HG03045 (cell line): ENCODE data around the gene ATP9A.
"Not testable (repeated sequence)": the region's sequence is repeated elsewhere in the genome, so short reads cannot be mapped to it uniquely, and the experiment has no call there.

Experiments
- ATAC-seq: cut with Tn5 transposase; IDR thresholded peaks from one replicate; pipeline ENCODE4 v1.9.1; 2021; ENCODE audit warnings: mild to moderate bottlenecking, moderate library complexity; ENCODE audit not compliant: unreplicated experiment

The ATP9A gene, protein sequence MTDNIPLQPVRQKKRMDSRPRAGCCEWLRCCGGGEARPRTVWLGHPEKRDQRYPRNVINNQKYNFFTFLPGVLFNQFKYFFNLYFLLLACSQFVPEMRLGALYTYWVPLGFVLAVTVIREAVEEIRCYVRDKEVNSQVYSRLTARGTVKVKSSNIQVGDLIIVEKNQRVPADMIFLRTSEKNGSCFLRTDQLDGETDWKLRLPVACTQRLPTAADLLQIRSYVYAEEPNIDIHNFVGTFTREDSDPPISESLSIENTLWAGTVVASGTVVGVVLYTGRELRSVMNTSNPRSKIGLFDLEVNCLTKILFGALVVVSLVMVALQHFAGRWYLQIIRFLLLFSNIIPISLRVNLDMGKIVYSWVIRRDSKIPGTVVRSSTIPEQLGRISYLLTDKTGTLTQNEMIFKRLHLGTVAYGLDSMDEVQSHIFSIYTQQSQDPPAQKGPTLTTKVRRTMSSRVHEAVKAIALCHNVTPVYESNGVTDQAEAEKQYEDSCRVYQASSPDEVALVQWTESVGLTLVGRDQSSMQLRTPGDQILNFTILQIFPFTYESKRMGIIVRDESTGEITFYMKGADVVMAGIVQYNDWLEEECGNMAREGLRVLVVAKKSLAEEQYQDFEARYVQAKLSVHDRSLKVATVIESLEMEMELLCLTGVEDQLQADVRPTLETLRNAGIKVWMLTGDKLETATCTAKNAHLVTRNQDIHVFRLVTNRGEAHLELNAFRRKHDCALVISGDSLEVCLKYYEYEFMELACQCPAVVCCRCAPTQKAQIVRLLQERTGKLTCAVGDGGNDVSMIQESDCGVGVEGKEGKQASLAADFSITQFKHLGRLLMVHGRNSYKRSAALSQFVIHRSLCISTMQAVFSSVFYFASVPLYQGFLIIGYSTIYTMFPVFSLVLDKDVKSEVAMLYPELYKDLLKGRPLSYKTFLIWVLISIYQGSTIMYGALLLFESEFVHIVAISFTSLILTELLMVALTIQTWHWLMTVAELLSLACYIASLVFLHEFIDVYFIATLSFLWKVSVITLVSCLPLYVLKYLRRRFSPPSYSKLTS

GRCh38 chr20:51767867-51768758 lies at the start of gene ATP9A:
Gene ATP9A (minus strand): TSS chr20:51768390. CDS start chr20:51768369, 21 bp downstream.
- no peak for ATAC-seq

DNA sequence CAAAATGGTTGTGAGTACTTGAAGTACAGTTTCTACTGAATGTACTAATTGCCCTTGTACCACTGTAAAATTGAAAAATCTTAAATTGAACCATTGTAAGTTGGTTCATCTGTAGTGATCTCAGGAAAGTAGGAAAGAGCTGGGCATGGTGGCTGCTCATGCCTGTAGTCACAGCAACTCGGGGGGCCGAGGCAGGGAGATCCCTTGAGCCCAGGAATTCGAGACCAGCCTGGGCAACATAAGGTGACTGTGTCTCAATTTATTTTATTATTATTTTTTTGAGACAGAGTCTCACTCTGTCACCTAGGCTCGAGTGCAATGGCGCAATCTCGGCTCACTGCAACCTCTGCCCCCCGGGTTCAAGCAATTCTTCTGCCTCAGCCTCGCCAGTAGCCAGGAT lies 48.7 kb upstream of the ATP9A start:
- ATAC-seq = not testable (repeated sequence)

DNA sequence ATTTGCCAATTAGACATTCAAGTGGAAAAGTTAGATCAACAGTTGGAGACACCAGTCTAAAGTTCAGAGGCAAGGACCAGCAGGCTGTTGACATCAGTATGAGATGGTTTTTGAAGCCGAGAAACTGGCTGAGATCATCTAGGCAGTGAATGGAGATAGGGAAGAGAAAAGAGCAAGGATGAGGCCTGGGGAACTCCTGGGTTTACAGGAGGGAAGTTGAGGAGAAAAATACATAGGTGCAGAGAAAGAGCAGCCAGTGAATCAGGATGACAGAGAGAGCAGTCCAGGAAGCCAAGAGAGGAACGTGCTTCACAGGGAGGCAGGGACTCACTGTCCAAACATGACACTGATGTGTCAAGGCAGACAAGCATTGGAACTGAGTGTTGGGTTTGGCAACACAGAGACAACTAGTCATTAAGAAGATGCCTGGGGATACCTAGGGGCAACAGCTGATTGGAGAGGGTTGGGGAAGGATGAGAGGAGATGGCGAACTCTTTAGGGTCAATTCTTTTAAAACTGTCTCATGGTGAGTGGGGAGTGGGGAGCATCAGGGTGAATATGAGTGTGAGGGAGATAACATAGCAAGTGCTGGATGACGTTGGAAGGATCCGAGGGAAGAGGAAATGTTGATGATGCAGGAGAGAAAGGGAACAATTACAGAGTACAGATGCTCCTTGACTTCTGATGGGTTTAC lies 47.3 kb upstream of the ATP9A start:
- no peak for ATAC-seq

GRCh38 chr20:51812861-51813260 lies 44.7 kb upstream of the ATP9A start:
- no peak for ATAC-seq

DNA sequence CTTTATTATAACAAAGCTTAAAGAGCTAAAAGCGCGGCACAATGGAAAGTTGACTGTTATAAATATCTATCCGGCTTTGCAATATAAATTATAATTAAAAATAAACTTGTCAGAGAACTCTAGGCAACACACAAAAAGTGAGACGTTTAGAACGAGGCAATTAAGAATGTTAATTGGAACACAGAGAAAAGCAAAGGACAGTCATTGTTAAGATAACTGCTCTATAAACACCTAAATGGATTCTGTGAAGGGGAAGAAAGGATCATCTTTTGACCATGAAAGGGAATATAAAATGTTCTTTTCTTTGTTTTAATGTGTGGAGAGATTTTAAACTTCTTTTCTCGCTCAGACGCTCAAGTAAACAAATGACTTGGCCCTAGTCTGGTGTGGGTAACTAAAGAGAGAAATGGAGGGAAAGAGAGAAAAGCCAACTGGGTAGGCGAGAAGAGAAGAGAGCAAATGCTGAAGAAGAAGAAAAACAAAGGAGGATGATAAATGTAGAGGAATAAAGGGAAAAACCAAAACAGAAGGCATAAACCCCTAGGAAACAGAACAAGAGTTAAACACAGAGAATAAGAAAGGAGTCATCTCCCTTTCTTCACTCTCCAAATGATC lies 43.4 kb upstream of the ATP9A start:
- no peak for ATAC-seq

GRCh38 chr20:51811042-51811355 lies 42.8 kb upstream of the ATP9A start:
- ATAC-seq = no peak

DNA sequence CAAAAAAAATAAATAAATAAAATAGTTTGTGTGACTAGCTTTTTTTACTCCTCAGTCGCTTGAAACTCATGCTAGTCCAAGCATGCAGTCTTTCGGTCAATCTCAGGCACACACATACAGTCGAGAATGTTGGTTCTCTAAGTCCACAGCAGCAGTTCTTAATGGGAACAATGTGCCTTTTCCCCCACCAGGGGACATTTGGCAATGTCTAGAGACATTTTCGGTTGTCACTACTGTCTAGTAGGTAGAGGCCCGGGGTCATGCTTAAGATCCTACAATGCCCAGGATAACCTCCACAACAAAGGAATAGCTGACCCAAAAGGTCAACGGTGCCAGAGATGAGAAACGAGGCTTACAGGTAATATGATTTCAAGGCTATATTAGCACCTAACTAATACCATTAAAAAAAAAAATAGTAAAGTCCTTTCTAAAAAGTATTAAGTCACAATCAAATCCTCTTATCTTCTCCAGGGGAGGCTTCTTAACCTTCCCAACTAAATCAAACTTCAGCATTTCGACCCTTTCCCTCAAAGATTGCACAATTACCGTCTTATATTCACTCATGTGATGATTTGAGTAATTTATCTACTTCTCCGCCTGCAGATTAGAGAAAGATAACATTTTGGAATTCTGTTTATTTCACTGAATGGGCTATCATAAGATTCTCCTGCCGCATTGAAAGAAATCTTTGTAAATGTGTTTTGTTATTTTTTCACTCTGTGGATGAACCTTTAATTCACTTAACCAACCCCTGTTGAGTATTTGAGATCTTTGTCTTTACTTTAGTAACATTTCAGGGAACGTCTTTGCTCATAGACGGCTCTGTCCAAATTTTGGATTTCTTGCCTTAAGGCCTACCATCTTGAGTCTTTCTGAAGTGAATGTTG lies 42.2 kb upstream of the ATP9A start:
- no peak for ATAC-seq

GRCh38 chr20:51807720-51808250 lies 39.6 kb upstream of the ATP9A start:
- no peak for ATAC-seq

DNA sequence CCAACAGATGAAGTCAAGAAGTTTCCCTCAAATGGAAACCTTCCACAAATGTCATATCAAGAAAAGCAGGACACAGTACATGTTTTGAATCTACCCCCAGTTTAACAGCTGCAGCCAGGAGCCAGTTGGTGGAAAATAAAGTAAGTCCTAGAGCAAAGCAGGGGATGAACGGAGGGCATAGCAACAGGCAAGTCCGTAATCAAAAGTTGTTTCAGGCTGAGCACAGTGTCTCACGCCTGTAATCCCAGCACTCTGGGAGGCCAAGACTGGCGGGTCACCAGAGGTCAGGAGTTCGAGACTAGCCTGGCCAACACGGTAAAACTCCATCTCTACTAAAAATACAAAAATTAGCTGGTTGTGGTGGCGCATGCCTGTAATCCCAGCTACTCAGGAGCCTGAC lies 36.6 kb upstream of the ATP9A start:
- ATAC-seq = no peak

DNA sequence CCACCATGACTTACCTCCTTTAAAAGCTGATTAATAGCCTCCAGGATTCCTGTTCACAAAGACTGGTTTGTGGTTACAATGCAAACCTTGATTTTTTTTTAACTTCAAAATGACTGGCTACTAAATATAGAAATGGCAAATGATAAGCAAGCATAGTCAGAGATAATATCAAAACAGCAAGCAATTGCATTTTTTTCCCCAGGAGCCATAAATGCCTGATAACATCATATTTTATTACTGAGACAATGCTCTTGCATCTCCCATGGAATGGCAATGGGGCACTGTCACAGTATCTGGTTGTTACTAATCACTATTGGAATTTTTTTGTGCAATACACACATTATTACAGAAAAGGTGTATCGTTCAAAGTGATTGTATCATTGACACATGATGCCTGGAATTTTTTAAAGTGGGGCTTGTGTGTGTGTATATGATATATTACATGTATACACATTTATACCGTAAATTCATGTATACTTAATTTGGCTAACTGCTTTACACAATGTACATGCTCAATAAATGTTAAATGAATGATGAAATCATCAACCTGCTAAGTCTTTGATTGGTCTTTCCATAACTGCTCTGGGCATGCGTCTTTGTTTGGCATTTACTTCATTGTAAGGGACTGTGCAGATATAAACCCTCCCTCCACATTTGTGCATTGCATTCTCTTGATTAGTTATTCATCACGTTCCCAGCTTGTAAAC lies 35.1 kb upstream of the ATP9A start:
- no peak for ATAC-seq

GRCh38 chr20:51802170-51802751 lies 34.1 kb upstream of the ATP9A start, which contains the start of gene SALL4:
Gene SALL4 (minus strand): TSS chr20:51802521. CDS start chr20:51802408, 113 bp downstream.
- no peak for ATAC-seq

- no peak for ATAC-seq
These were observed 33.6 kb upstream of the ATP9A start for GRCh38 chr20:51801823-51802123.

DNA sequence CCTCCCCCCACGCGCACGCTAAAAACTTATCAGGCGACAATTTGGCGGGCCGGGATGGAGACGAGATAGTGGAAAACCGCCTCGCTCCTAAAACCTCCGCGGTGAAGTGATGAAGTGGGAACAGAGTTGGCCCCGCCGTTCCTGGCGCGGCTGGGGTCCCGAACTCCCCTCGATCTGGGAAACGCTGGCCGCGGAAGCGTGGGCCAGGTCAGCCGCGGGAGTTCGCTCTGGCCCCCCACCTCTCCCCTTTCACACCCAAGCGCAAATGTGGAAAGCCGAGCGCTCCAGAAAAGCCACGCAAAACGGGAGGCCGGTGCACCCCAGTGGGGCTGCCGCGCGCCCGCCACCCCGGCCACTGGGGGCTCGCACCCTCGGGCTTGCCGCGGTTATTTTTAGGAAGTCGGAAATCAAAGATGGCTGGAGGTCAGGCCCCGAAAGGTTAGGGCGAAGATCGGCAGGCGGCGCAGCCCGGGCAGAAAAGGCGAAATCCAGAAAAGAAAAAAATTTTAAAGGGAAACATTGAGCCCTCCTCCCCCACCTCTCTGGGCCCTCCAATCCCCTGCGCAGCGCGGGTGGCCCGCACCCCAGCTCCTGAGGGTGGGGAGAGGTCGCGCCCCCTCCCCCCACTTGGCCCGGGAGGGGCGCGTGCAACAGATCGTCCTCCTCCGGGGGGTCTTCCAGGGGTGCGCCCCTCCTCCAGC lies 33.1 kb upstream of the ATP9A start:
- ATAC-seq = no peak

DNA sequence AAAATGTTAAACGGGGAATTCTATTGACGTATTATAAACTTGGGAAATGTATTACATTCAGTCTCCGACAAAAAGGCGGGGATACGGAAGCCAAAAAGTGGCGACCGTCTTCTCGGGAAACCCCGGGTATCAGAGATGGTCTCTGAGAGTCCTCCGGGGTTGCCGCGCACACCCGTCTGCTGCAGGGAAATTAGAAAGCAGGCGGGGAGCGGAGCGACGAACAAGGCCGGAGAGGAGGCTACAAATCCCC lies 32.6 kb upstream of the ATP9A start:
- no peak for ATAC-seq

- no peak for ATAC-seq
These were observed 32.1 kb upstream of the ATP9A start for GRCh38 chr20:51800060-51800871.

- no peak for ATAC-seq
These were observed 31.2 kb upstream of the ATP9A start for GRCh38 chr20:51799401-51799860.
